ENCODE results near the gene ENSA.

The ENSA gene

DNA sequence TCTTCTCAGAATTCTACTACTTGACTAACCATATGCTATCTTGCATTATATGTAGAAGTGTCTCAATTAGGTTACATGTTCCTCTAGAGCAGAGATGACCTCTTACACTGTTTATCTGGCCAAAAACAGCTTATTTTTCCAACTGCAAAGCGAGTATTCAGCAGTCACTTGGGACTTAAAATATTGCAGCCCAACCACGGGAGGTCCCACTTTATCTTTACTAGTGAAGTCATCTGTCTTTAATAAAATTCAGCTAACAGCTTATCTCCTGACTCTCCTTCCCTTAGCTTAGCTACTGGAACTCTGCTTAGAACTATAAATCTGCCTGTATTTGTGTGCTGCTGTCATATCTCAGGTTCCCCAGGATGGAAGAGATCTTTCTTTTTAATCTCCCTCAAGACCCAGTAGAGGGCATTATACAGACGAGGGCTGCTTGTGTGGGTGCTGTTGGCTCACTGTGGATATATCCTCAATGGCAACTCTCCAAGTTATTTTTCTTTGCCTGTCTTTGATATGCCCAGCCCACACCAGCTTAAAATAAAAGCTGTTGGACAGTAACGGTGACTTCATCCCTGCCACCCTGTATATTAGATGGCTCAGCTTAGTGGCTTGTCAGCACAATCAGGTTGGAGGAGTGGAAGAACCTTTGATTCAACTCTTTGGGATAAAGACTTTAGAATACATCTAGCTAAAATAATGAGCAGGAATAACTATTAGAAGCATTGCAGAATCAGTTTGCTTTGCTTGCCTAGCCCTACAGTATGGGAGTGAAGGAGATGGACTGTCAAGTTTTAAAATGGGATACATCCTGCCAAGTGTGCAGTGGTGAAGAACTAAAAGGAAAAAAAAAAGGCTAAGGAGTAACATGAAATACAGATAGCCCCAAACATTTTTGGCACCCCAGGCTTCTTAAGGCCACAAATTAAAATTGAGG is 9.6 kb downstream of the ENSA start:
- peak; percentile 80 for DNase-seq (ENCODE audit: low read depth)
- TF ChIP-seq, protein P1, sequence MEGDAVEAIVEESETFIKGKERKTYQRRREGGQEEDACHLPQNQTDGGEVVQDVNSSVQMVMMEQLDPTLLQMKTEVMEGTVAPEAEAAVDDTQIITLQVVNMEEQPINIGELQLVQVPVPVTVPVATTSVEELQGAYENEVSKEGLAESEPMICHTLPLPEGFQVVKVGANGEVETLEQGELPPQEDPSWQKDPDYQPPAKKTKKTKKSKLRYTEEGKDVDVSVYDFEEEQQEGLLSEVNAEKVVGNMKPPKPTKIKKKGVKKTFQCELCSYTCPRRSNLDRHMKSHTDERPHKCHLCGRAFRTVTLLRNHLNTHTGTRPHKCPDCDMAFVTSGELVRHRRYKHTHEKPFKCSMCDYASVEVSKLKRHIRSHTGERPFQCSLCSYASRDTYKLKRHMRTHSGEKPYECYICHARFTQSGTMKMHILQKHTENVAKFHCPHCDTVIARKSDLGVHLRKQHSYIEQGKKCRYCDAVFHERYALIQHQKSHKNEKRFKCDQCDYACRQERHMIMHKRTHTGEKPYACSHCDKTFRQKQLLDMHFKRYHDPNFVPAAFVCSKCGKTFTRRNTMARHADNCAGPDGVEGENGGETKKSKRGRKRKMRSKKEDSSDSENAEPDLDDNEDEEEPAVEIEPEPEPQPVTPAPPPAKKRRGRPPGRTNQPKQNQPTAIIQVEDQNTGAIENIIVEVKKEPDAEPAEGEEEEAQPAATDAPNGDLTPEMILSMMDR (conservative IDR thresholded peaks at IDR 0.05; ENCODE audit: low read depth, low read length): peak; percentile 51
- H3K4me3 ChIP-seq (ENCODE audit: low read depth, low read length): no peak overlapping the region

DNA sequence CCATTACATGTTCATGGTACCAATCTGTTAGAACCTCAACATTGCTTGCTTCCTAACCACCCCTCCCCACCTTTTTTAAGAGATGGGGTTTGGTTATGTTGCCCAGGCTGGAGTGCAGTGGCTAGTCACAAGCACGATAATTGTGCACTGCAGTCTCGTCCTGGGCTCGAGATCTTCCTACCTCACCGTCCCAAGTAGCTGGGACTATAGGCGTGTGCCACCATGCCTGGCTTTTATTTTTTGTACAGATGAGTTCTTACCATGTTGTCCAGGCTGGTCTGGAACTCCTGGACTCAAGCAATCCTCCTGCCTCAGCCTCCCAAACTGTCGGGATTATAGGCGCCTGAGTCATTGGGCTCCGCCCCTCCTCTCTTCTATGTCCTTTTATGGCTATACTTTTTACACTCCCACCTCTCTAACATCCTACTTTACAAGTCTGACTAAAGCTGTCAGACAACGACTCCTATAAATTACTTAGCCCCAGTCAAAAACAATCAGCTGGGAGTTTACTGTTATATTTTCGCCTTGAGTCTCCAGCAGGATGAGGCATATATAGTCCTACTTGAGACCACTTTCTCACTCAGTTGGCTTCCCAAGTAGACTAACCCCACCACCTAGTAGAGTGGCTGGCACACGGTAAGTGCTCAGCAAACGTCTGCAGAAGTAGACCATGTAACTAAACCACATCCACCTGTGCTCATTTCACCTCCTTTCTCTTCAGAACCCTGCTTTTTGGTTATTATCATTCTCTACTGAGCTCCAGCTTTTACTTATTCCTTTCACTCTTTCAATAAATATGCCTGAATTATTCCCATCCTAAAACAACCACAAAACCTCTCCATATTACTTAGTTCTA is 13.8 kb downstream of the ENSA start:
- H3K4me3 ChIP-seq (ENCODE audit: low read depth, low read length): no peak overlapping the region

DNA sequence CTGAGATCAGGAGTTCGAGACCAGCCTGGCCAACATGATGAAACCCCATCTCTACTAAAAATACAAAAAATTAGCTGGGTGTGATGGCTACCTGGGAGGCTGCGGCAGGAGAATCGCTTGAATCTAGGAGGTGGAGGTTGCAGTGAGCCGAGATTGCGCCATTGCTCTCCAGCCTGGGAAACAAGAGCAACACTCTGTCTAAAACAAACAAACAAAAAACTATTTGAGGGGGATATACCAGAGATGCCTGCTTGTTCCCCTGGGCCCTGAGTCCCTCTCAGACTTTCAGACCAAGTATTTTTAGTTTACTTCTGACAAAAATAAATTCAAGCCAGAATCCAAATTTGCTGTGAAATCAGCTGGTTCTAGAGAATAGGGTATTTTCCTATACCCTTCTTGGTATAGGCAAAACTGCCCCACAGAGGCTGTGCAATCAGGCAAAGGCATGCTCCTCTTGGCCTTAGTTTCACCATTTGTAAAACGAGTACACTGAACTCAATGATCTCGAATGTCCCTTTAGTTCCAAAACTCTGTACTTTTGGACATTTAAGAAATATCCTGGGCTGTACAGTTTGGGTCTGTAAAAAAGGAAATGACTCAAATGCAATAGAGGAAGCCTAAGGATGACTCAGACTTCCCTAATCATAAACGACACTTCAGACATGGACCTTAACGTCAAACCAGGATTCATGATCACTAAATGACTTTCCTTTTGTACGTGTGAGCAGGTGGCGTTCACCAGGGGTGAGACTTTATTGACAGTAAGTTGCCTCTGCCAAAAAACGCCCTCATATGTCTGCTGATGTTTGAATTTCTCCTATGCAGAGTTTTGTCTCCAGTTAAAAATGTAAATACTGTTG is 16.1 kb downstream of the ENSA start:
- peak; percentile 85 for DNase-seq (ENCODE audit: low read depth)
- TF ChIP-seq, protein P1 (conservative IDR thresholded peaks at IDR 0.05; ENCODE audit: low read depth, low read length): no peak
- H3K4me3 ChIP-seq (ENCODE audit: low read depth, low read length): peak overlapping the region; percentile 20

More for the DNA sequence above, 13.8 kb downstream of the ENSA start:
- TF ChIP-seq, protein P1 (conservative IDR thresholded peaks at IDR 0.05; ENCODE audit: low read depth, low read length): no peak
- DNase-seq (ENCODE audit: low read depth): no peak

DNA sequence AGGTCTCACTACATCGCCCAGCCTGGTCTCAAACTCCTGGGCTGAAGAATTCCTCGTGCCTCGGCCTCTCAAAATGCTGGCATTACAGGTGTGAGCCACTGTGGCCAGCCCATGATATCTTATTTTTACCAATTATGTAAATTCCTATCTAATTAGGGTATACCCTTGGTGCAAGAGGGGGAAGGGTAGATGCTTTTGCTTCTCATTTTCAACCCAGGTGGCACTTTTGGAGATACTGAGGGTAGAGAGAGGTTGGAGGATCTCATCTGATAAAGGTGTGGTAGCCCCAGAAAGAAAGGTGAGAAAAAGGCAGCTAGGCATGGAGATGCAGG is 17.4 kb downstream of the ENSA start:
- no peak for DNase-seq (ENCODE audit: low read depth)
- TF ChIP-seq, protein P1 (conservative IDR thresholded peaks at IDR 0.05; ENCODE audit: low read depth, low read length): no peak
- H3K4me3 ChIP-seq (ENCODE audit: low read depth, low read length): no peak overlapping the region

DNA sequence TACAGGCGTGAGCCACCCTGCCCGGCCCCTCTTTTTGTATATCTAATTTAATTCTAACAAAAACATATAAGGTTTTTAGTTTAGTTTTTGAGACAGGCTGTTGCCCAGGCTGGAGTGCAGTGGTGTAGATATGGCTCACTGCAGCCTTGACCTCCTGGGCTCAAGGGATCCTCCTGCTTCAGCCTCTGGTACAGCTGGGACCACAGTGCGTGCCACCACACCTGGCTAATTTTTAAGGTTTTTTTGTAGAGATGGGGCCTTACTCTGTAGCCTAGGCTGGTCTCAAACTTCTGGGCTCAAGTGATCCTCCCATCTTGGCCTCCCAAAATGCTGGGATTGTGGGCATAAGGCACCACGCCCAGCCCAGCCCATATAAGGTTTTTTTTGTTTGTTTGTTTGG is 18.8 kb downstream of the ENSA start:
- TF ChIP-seq, protein P1 (conservative IDR thresholded peaks at IDR 0.05; ENCODE audit: low read depth, low read length): no peak
- DNase-seq (ENCODE audit: low read depth): no peak
- no peak overlapping the region for H3K4me3 ChIP-seq (ENCODE audit: low read depth, low read length)

DNA sequence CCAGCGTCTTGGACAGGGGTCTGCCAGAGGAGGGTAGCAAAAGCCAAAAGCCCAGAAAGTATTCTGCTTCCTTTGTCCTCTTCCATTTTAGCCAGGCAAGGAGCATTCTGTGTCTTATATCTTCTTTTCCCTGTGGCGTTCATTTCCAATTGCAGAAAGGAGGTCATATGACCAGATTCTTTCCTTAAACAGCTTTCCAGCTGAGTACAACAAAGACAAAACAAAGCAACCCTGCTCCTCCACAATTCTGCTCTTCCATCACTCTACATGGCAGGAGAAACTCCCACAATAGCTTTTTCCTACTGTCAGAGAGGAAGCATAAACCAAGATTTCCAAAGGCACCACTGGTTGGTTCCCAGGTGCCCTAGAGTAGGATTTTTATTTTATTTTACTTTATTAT is 19.7 kb downstream of the ENSA start:
- peak; percentile 71 for DNase-seq (ENCODE audit: low read depth)

More for the DNA sequence above, 19.7 kb downstream of the ENSA start:
- H3K4me3 ChIP-seq (ENCODE audit: low read depth, low read length): no peak overlapping the region
- TF ChIP-seq, protein P1 (conservative IDR thresholded peaks at IDR 0.05; ENCODE audit: low read depth, low read length): no peak

Measured in choroid plexus epithelial cell (primary cell).